Superior temporal gyrus (tissue), 1 donor: ENCODE measurements around the gene PHF20.
"Not testable (repeated sequence)": the region's sequence is repeated elsewhere in the genome, so short reads cannot be mapped to it uniquely, and the experiment has no call there.

Experiments
- DNase-seq: peaks from one replicate; pipeline ENCODE4 v3.0.0-alpha.2; 2016; ENCODE audit errors: extremely low spot score

Gene PHF20

GRCh38 chr20:35884541-35884865 is 112.7 kb downstream of the PHF20 start:
- DNase-seq = no peak

- no peak for DNase-seq
Measured at GRCh38 chr20:35885212-35885611, 113.4 kb downstream of the PHF20 start.

GRCh38 chr20:35886537-35886936 is 114.7 kb downstream of the PHF20 start:
- DNase-seq = no peak

- DNase-seq = no peak
Measured at GRCh38 chr20:35887393-35888064, 115.7 kb downstream of the PHF20 start.

GRCh38 chr20:35888657-35889056 is 116.8 kb downstream of the PHF20 start:
- no peak for DNase-seq

GRCh38 chr20:35891375-35891774 is 119.6 kb downstream of the PHF20 start:
- DNase-seq = no peak

GRCh38 chr20:35892871-35893270 is 121.1 kb downstream of the PHF20 start:
- DNase-seq = no peak

- DNase-seq = no peak
Measured at GRCh38 chr20:35893942-35894341, 122.1 kb downstream of the PHF20 start.

- DNase-seq = not testable (repeated sequence)
Measured at GRCh38 chr20:35895516-35895915, 123.7 kb downstream of the PHF20 start.

- no peak for DNase-seq
Measured at GRCh38 chr20:35899064-35899463, 127.2 kb downstream of the PHF20 start.

GRCh38 chr20:35901230-35901629 is 129.4 kb downstream of the PHF20 start:
- not testable (repeated sequence) for DNase-seq

- no peak for DNase-seq
Measured at GRCh38 chr20:35901678-35902544, 130.1 kb downstream of the PHF20 start.

- DNase-seq = no peak
Measured at GRCh38 chr20:35902545-35902941, 130.7 kb downstream of the PHF20 start.

- no peak for DNase-seq
Measured at GRCh38 chr20:35903843-35904242, 132.0 kb downstream of the PHF20 start.

- DNase-seq = no peak
Measured at GRCh38 chr20:35904982-35905663, 133.3 kb downstream of the PHF20 start.

- no peak for DNase-seq
Measured at GRCh38 chr20:35907017-35907701, 135.3 kb downstream of the PHF20 start.

GRCh38 chr20:35908007-35908406 is 136.2 kb downstream of the PHF20 start:
- no peak for DNase-seq

- no peak for DNase-seq
Measured at GRCh38 chr20:35909176-35909575, 137.4 kb downstream of the PHF20 start.

- no peak for DNase-seq
Measured at GRCh38 chr20:35909796-35910195, 138.0 kb downstream of the PHF20 start.

- no peak for DNase-seq
Measured at GRCh38 chr20:35910254-35910653, 138.4 kb downstream of the PHF20 start.

- DNase-seq = no peak
Measured at GRCh38 chr20:35912881-35913280, 141.1 kb downstream of the PHF20 start.

GRCh38 chr20:35917077-35917476 is 145.3 kb downstream of the PHF20 start:
- no peak for DNase-seq
